ENCODE results near the gene MED7.

The MED7 gene

GRCh38 chr5:157150995-157151394 is 8.3 kb upstream of the MED7 start:
- H3K36me3 ChIP-seq (ENCODE audit: control insufficient read depth, low read length) = no peaks in the 10 kb centered on the region
- no peaks in the 10 kb centered on the region for H4K20me1 ChIP-seq (ENCODE audit: control insufficient read depth, insufficient read depth, low read depth, low read length)
- peaks cover 4% of the 10 kb centered on the region; the same call in 1 of the 2 replicates for H3K27me3 ChIP-seq (ENCODE audit: control insufficient read depth, low read length)
- H3K4me3 ChIP-seq (ENCODE audit: low read length) = no peak overlapping the region
- no peak for TF ChIP-seq EZH2phosphoT487 (IDR thresholded peaks at IDR 0.05; ENCODE audit: borderline replicate concordance, low read length)
- TF ChIP-seq, protein P1, sequence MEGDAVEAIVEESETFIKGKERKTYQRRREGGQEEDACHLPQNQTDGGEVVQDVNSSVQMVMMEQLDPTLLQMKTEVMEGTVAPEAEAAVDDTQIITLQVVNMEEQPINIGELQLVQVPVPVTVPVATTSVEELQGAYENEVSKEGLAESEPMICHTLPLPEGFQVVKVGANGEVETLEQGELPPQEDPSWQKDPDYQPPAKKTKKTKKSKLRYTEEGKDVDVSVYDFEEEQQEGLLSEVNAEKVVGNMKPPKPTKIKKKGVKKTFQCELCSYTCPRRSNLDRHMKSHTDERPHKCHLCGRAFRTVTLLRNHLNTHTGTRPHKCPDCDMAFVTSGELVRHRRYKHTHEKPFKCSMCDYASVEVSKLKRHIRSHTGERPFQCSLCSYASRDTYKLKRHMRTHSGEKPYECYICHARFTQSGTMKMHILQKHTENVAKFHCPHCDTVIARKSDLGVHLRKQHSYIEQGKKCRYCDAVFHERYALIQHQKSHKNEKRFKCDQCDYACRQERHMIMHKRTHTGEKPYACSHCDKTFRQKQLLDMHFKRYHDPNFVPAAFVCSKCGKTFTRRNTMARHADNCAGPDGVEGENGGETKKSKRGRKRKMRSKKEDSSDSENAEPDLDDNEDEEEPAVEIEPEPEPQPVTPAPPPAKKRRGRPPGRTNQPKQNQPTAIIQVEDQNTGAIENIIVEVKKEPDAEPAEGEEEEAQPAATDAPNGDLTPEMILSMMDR (IDR thresholded peaks at IDR 0.05; ENCODE audit: low read depth, low read length, poor library complexity, severe bottlenecking) = no peak
- no peaks in the 10 kb centered on the region for H3F3A ChIP-seq (ENCODE audit: control insufficient read depth, insufficient read depth)
- H3K27ac ChIP-seq (ENCODE audit: low read depth, low read length) = no peak overlapping the region
- no peaks in the 10 kb centered on the region for H3K9me2 ChIP-seq (replicated peaks; ENCODE audit: control insufficient read depth, low read length)
- no peaks in the 10 kb centered on the region for H3K79me2 ChIP-seq (ENCODE audit: control insufficient read depth, low read length)
- H3K4me2 ChIP-seq (ENCODE audit: low read length) = no peak overlapping the region
- no peaks in the 10 kb centered on the region for H3K4me1 ChIP-seq (ENCODE audit: control insufficient read depth, low read length)
- H3K9me3 ChIP-seq (ENCODE audit: control insufficient read depth, insufficient read depth, low read length) = no peaks in the 10 kb centered on the region

DNA sequence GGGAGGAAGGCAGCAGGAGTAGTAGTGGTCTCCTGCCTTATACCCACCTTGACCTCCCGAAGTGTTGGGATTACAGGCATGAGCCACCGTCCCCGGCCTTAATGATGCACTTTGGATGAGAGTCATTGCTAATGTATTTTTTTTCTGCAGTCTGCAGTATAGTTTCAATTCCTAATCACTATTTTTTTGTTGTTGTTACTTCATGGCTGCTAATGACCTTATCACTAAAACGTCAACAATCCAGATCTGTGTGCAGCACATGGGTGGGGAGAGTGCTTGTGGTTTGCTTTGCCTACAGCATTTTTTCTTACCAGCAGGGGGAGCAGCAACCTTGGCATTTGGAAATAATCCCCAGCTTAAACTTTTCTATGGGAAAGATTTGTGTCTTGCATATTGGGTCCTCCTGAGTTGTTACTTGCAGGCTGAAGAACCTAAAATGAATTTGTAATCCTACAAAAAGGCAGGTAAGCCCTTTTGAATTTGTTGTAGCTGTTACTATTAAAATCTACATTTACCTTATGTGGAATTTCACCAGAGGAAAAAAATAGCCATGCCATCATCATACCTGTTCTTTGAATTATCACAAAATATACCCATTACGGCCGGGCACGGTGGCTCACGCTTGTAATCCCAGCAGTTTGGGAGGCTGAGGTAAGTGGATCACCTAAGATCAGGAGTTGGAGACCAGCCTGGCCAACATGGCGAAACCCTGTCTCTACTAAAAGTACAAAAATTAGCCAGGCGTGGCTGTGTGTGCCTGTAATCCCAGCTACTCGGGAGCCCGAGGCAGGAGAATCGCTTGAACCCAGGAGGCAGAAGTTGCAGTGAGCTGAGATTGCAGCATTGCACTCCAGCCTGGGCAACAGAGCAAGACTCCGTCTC is 6.3 kb upstream of the MED7 start:
- TF ChIP-seq, protein P1 (IDR thresholded peaks at IDR 0.05; ENCODE audit: low read depth, low read length, poor library complexity, severe bottlenecking) = peak; percentile 87
- TF ChIP-seq EZH2phosphoT487 (IDR thresholded peaks at IDR 0.05; ENCODE audit: borderline replicate concordance, low read length) = no peak
- no peaks in the 10 kb centered on the region for H3K9me2 ChIP-seq (replicated peaks; ENCODE audit: control insufficient read depth, low read length)
- H3K4me3 ChIP-seq (ENCODE audit: low read length) = no peak overlapping the region
- H3K4me2 ChIP-seq (ENCODE audit: low read length) = no peak overlapping the region
- H3K4me1 ChIP-seq (ENCODE audit: control insufficient read depth, low read length) = peaks cover 2% of the 10 kb centered on the region
- no peaks in the 10 kb centered on the region for H3K79me2 ChIP-seq (ENCODE audit: control insufficient read depth, low read length)
- peaks cover 4% of the 10 kb centered on the region; the same call in 1 of the 2 replicates for H3K27me3 ChIP-seq (ENCODE audit: control insufficient read depth, low read length)
- H3K36me3 ChIP-seq (ENCODE audit: control insufficient read depth, low read length) = no peaks in the 10 kb centered on the region
- H3K27ac ChIP-seq (ENCODE audit: low read depth, low read length) = no peak overlapping the region
- peaks cover 5% of the 10 kb centered on the region; the same call in 1 of the 2 replicates for H3F3A ChIP-seq (ENCODE audit: control insufficient read depth, insufficient read depth)
- no peaks in the 10 kb centered on the region for H3K9me3 ChIP-seq (ENCODE audit: control insufficient read depth, insufficient read depth, low read length)
- H4K20me1 ChIP-seq (ENCODE audit: control insufficient read depth, insufficient read depth, low read depth, low read length) = no peaks in the 10 kb centered on the region

DNA sequence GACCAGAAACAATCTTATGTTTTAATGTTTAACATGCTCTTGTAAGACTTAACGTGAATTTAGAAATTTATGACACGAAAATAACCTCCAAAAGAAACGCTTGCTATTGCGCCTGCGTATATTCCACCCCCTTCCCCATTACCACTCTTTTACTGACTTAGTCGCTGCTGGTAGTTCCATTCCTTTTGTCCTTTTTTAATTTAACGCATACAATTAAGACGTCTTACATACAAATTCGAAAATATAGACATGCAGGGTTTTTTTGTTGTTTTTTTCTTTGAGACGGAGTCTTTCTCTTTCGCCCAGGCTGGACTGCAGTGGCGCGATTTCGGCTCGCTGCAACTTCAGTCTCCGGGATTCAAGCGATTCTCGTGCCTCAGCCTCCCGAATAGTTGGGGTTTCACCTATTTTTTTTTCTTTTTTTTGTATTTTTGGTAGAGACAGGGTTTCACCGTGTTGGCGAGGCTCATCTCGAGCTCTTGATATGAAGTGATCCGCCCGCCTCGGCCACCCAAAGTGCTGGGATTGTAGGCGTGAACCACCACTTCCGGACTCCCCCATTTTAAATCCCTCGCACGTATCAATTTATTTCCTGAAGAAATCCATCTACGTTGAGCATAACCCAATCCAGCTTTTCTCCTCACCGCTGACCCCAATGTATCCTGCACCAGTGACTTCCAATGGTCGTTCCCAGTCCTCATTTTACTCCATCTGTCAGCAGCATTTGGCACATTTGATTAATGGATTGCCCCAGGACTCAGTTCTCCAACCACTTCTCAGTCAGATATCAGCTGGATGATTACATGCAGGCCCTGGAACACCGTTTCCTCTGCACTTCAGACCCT is 684 bp upstream of the MED7 start:
- Histone ChIP-seq H3K79me2 (ENCODE audit: control insufficient read depth, low read length) (peaks cover 42% of the 10 kb centered on the region), H3K27ac (ENCODE audit: low read depth, low read length) (peak overlapping the region; percentile 68)

More for the DNA sequence above, 684 bp upstream of the MED7 start:
- Histone ChIP-seq H4K20me1 (ENCODE audit: control insufficient read depth, insufficient read depth, low read depth, low read length) (no peaks in the 10 kb centered on the region), H3F3A (ENCODE audit: control insufficient read depth, insufficient read depth) (peaks cover 5% of the 10 kb centered on the region; the same call in 1 of the 2 replicates), H3K27me3 (ENCODE audit: control insufficient read depth, low read length) (no peaks in the 10 kb centered on the region), H3K9me2 (replicated peaks; ENCODE audit: control insufficient read depth, low read length) (no peaks in the 10 kb centered on the region), H3K4me1 (ENCODE audit: control insufficient read depth, low read length) (peaks cover 22% of the 10 kb centered on the region), H3K4me3 (ENCODE audit: low read length) (peak overlapping the region; percentile 91), H3K36me3 (ENCODE audit: control insufficient read depth, low read length) (peaks cover 28% of the 10 kb centered on the region), H3K9me3 (ENCODE audit: control insufficient read depth, insufficient read depth, low read length) (no peaks in the 10 kb centered on the region), H3K4me2 (ENCODE audit: low read length) (peak overlapping the region; percentile 85)
- TF ChIP-seq, protein P1 (IDR thresholded peaks at IDR 0.05; ENCODE audit: low read depth, low read length, poor library complexity, severe bottlenecking) = no peak
- no peak for TF ChIP-seq EZH2phosphoT487 (IDR thresholded peaks at IDR 0.05; ENCODE audit: borderline replicate concordance, low read length)

All from DOHH2 (cell line).